HEK293T (cell line): Measurements from ENCODE around the gene NBAS.
"Not testable (repeated sequence)": the region's sequence is repeated elsewhere in the genome, so short reads cannot be mapped to it uniquely, and the experiment has no call there.

Source experiments
- CTCF ChIA-PET: fragments of 350-600 bp; formaldehyde crosslinking; extraction: SDS; loops from one replicate; lab custom pipeline; 2021; ENCODE audit warnings: antibody characterized with exemption, inconsistent platforms; lab: Yijun Ruan, JAX
- POLR2A ChIA-PET: fragments of 350-600 bp; formaldehyde crosslinking; extraction: SDS; loops from one replicate; lab custom pipeline; 2020; ENCODE audit warnings: antibody characterized with exemption, inconsistent platforms; lab: Yijun Ruan, JAX
- DNase-seq: peaks from one replicate; pipeline ENCODE4 v3.0.0; 2012; ENCODE audit warnings: mixed read lengths; ENCODE audit errors: extremely low spot score
- ARNT ChIP-seq: fragments of 450-650 bp; IDR thresholded peaks from 2 replicates; pipeline ENCODE4 v1.6.1; 2017; ENCODE audit warnings: mild to moderate bottlenecking
- BHLHE40 ChIP-seq: fragments of 450-650 bp; IDR thresholded peaks from 2 replicates; pipeline ENCODE4 v1.6.1; 2016; ENCODE audit warnings: mild to moderate bottlenecking, moderate library complexity, borderline replicate concordance
- CTBP1 ChIP-seq: fragments of 450-650 bp; IDR thresholded peaks from 2 replicates; pipeline ENCODE4 v1.6.1; 2016; ENCODE audit warnings: borderline replicate concordance
- ELF4 ChIP-seq: fragments of 450-650 bp; IDR thresholded peaks from 2 replicates; pipeline ENCODE4 v1.6.1; 2017; ENCODE audit warnings: antibody characterized with exemption
- FOXA1 ChIP-seq: fragments of 450-650 bp; IDR thresholded peaks from 2 replicates; pipeline ENCODE4 v1.6.1; 2016; ENCODE audit warnings: mild to moderate bottlenecking
- FOXK2 ChIP-seq: fragments of 450-650 bp; IDR thresholded peaks from 2 replicates; pipeline ENCODE4 v1.6.1; 2016; ENCODE audit warnings: mild to moderate bottlenecking
- FOXM1 ChIP-seq: fragments of 450-650 bp; IDR thresholded peaks from 2 replicates; pipeline ENCODE4 v1.6.1; 2017; ENCODE audit warnings: mild to moderate bottlenecking, borderline replicate concordance
- HDGF ChIP-seq: fragments of 450-650 bp; IDR thresholded peaks from 2 replicates; pipeline ENCODE4 v1.6.1; 2017; ENCODE audit warnings: antibody characterized with exemption, borderline replicate concordance
- L3MBTL2 ChIP-seq: fragments of 450-650 bp; conservative IDR thresholded peaks from 2 replicates; pipeline ENCODE4 v1.6.1; 2016; ENCODE audit warnings: mild to moderate bottlenecking
- LEF1 ChIP-seq: fragments of 450-650 bp; IDR thresholded peaks from 2 replicates; pipeline ENCODE4 v1.6.1; 2017; ENCODE audit warnings: mild to moderate bottlenecking, borderline replicate concordance
- NFRKB ChIP-seq: fragments of 450-650 bp; IDR thresholded peaks from 2 replicates; pipeline ENCODE4 v1.6.1; 2016; ENCODE audit warnings: mild to moderate bottlenecking, moderate library complexity
- PKNOX1 ChIP-seq: fragments of 450-650 bp; IDR thresholded peaks from 2 replicates; pipeline ENCODE4 v1.6.1; 2016
- SP1 ChIP-seq: fragments of 450-650 bp; IDR thresholded peaks from 2 replicates; pipeline ENCODE4 v1.6.1; 2017
- SUZ12 ChIP-seq: fragments of 450-650 bp; IDR thresholded peaks from 2 replicates; pipeline ENCODE4 v1.6.1; 2016; ENCODE audit warnings: mild to moderate bottlenecking
- TARDBP ChIP-seq: fragments of 450-650 bp; IDR thresholded peaks from 2 replicates; pipeline ENCODE4 v1.6.1; 2016
- ZNF384 ChIP-seq: fragments of 450-650 bp; IDR thresholded peaks from 2 replicates; pipeline ENCODE4 v1.6.1; 2016

The NBAS gene

GRCh38 chr2:15543541-15543940 lies 17.6 kb downstream of the NBAS start:
- no peak for DNase-seq
- POLR2A ChIA-PET: no interaction called here
- TF ChIP-seq LEF1 (no peak), L3MBTL2 (no peak), FOXA1 (no peak), SP1 (no peak), SUZ12 (no peak), CTBP1 (no peak), FOXM1 (no peak), ARNT (no peak), ZNF384 (no peak), BHLHE40 (no peak), PKNOX1 (no peak), NFRKB (no peak), FOXK2 (no peak), HDGF (no peak), ELF4 (no peak), TARDBP (no peak)
- CTCF ChIA-PET: no interaction called here

- no peak for TF ChIP-seq SP1
- TF ChIP-seq CTBP1: no peak
- no peak for TF ChIP-seq BHLHE40
- no peak for TF ChIP-seq FOXK2
- TF ChIP-seq ZNF384: no peak
- TF ChIP-seq PKNOX1: no peak
- no peak for TF ChIP-seq L3MBTL2
- TF ChIP-seq TARDBP: no peak
- TF ChIP-seq HDGF: no peak
- TF ChIP-seq LEF1: no peak
- no peak for TF ChIP-seq FOXA1
- TF ChIP-seq NFRKB: no peak
- TF ChIP-seq ELF4: no peak
- TF ChIP-seq FOXM1: no peak
- TF ChIP-seq SUZ12: no peak
- no peak for TF ChIP-seq ARNT
- DNase-seq: no peak
- ChIA-PET CTCF (no interaction called here), POLR2A (no interaction called here)
Observed at GRCh38 chr2:15543053-15543452, 18.1 kb downstream of the NBAS start.

- POLR2A ChIA-PET, CTCF ChIA-PET, DNase-seq: not testable (repeated sequence)
Observed at GRCh38 chr2:15542269-15542668, 18.9 kb downstream of the NBAS start.

GRCh38 chr2:15540523-15540922 lies 20.6 kb downstream of the NBAS start:
- DNase-seq, CTCF ChIA-PET: not testable (repeated sequence)

GRCh38 chr2:15539999-15540398 lies 21.1 kb downstream of the NBAS start:
- CTCF ChIA-PET: no interaction called here
- no peak for TF ChIP-seq BHLHE40
- TF ChIP-seq LEF1: no peak
- TF ChIP-seq TARDBP: no peak
- TF ChIP-seq FOXA1: no peak
- no peak for TF ChIP-seq SP1
- no peak for TF ChIP-seq CTBP1
- no peak for TF ChIP-seq FOXM1
- TF ChIP-seq ELF4: no peak
- no peak for TF ChIP-seq SUZ12
- TF ChIP-seq NFRKB: no peak
- TF ChIP-seq PKNOX1: no peak
- TF ChIP-seq ARNT: no peak
- no peak for TF ChIP-seq FOXK2
- TF ChIP-seq ZNF384: no peak
- no peak for TF ChIP-seq HDGF
- TF ChIP-seq L3MBTL2: no peak
- POLR2A ChIA-PET: no interaction called here
- no peak for DNase-seq

More at GRCh38 chr2:15540523-15540922, 20.6 kb downstream of the NBAS start:
- POLR2A ChIA-PET: not testable (repeated sequence)

GRCh38 chr2:15538792-15539191 lies 22.3 kb downstream of the NBAS start:
- CTCF ChIA-PET: no interaction called here
- DNase-seq: no peak
- POLR2A ChIA-PET: no interaction called here
- TF ChIP-seq ZNF384 (no peak), LEF1 (no peak), BHLHE40 (no peak), PKNOX1 (no peak), FOXA1 (no peak), SUZ12 (no peak), ELF4 (no peak), ARNT (no peak), FOXK2 (no peak), TARDBP (no peak), HDGF (no peak), FOXM1 (no peak), CTBP1 (no peak), NFRKB (no peak), SP1 (no peak)
